Left renal cortex interstitium (tissue), 4 donors: ENCODE measurements around the gene THUMPD3. TPM values are rescaled to one million over a fixed set of nuclear protein-coding genes. Genes with fewer than 3 reads are reported as not detected.

Source experiments
- DNase-seq, 4 donors: peaks; one replicate each; pipeline ENCODE4 v3.0.0-alpha.2; 2013; ENCODE audit warnings: low read depth in 4 of 4, low spot score in 2 of 4, missing footprints in 1 of 4
- polyA plus RNA-seq, 4 donors: library from polyadenylated mRNA; unstranded; fragments of 120-200 nt; gene quantifications; one replicate each; pipeline ENCODE4 v1.2.1, GENCODE V29; 2013; ENCODE audit not compliant: insufficient read length in 4 of 4

Gene THUMPD3
- polyA plus RNA-seq, 4 donors: 50.0 to 67.4 (median 59.9) TPM

GRCh38 chr3:9352917-9353752 lies 9.7 kb upstream of the THUMPD3 start:
- DNase-seq: no peak

GRCh38 chr3:9361691-9362388 lies 1.0 kb upstream of the THUMPD3 start:
- no peak for DNase-seq

GRCh38 chr3:9369508-9369907 lies 6.7 kb downstream of the THUMPD3 start:
- DNase-seq: no peak

- DNase-seq: no peak
Observed at GRCh38 chr3:9373465-9373864, 10.6 kb downstream of the THUMPD3 start.

GRCh38 chr3:9377981-9378380 lies 15.1 kb downstream of the THUMPD3 start:
- DNase-seq: no peak

- no peak for DNase-seq
Observed at GRCh38 chr3:9379327-9379726, 16.5 kb downstream of the THUMPD3 start.

GRCh38 chr3:9380014-9380413 lies 17.2 kb downstream of the THUMPD3 start:
- DNase-seq: no peak

GRCh38 chr3:9384141-9384828 lies 21.4 kb downstream of the THUMPD3 start:
- no peak for DNase-seq

GRCh38 chr3:9385187-9386077 lies 22.6 kb downstream of the THUMPD3 start:
- DNase-seq: no peak

GRCh38 chr3:9386078-9386459 lies 23.2 kb downstream of the THUMPD3 start:
- no peak for DNase-seq

GRCh38 chr3:9386501-9387321 lies 23.9 kb downstream of the THUMPD3 start:
- DNase-seq: no peak

GRCh38 chr3:9387322-9387655 lies 24.4 kb downstream of the THUMPD3 start:
- no peak for DNase-seq

- DNase-seq: no peak
Observed at GRCh38 chr3:9388142-9388541, 25.3 kb downstream of the THUMPD3 start.

GRCh38 chr3:9388562-9389272 lies 25.9 kb downstream of the THUMPD3 start:
- no peak for DNase-seq

- DNase-seq: no peak
Observed at GRCh38 chr3:9390265-9390888, 27.5 kb downstream of the THUMPD3 start.

GRCh38 chr3:9392041-9392440 lies 29.2 kb downstream of the THUMPD3 start:
- no peak for DNase-seq

GRCh38 chr3:9395570-9396300 lies 32.9 kb downstream of the THUMPD3 start:
- DNase-seq: no peak

- DNase-seq: peak in 2 of 4 donors; percentile 74 to 80
Observed at GRCh38 chr3:9396301-9396631, 33.4 kb downstream of the THUMPD3 start.
